Hepatic stellate cell (primary cell): ENCODE data around the gene DCD.
"Not testable (repeated sequence)": the region's sequence is repeated elsewhere in the genome, so short reads cannot be mapped to it uniquely, and the experiment has no call there.

Source experiments
- DNase-seq: peaks from one replicate; pipeline ENCODE4 v3.0.0; 2011; ENCODE audit warnings: low spot score

DCD gene

GRCh38 chr12:54653025-54653424 lies 4.9 kb upstream of the DCD start:
- no peak for DNase-seq

GRCh38 chr12:54650889-54651288 lies 2.7 kb upstream of the DCD start:
- DNase-seq: no peak

GRCh38 chr12:54650409-54650808 lies 2.2 kb upstream of the DCD start:
- no peak for DNase-seq

- DNase-seq: no peak
These were observed 1.7 kb upstream of the DCD start for GRCh38 chr12:54649825-54650224.

- DNase-seq: no peak
These were observed 6.6 kb downstream of the DCD start for GRCh38 chr12:54641554-54641953.

GRCh38 chr12:54641089-54641488 lies 7.1 kb downstream of the DCD start:
- DNase-seq: no peak

GRCh38 chr12:54639112-54639511 lies 9.1 kb downstream of the DCD start:
- not testable (repeated sequence) for DNase-seq

GRCh38 chr12:54634795-54635194 lies 13.4 kb downstream of the DCD start, which contains the start of gene LACRT:
LACRT (minus strand) TSS chr12:54634895; CDS start chr12:54634841, 54 bp downstream.
- DNase-seq: no peak

GRCh38 chr12:54631988-54632728 lies 16.0 kb downstream of the DCD start:
- DNase-seq: no peak

GRCh38 chr12:54631551-54631950 lies 16.6 kb downstream of the DCD start:
- DNase-seq: no peak

GRCh38 chr12:54629925-54630324 lies 18.2 kb downstream of the DCD start:
- DNase-seq: no peak

GRCh38 chr12:54628186-54628846 lies 19.8 kb downstream of the DCD start:
- no peak for DNase-seq

- no peak for DNase-seq
These were observed 20.9 kb downstream of the DCD start for GRCh38 chr12:54627304-54627703.

GRCh38 chr12:54625598-54625997 lies 22.6 kb downstream of the DCD start:
- no peak for DNase-seq

- DNase-seq: no peak
These were observed 23.6 kb downstream of the DCD start for GRCh38 chr12:54624315-54625279.

GRCh38 chr12:54622463-54623183 lies 25.5 kb downstream of the DCD start:
- DNase-seq: no peak

GRCh38 chr12:54616933-54617680 lies 31.1 kb downstream of the DCD start:
- no peak for DNase-seq

- no peak for DNase-seq
These were observed 35.9 kb downstream of the DCD start for GRCh38 chr12:54612225-54612750.

- no peak for DNase-seq
These were observed 36.4 kb downstream of the DCD start for GRCh38 chr12:54611715-54612149.

GRCh38 chr12:54608769-54609168 lies 39.4 kb downstream of the DCD start:
- DNase-seq: no peak

GRCh38 chr12:54608156-54608555 lies 40.0 kb downstream of the DCD start:
- DNase-seq: no peak
